ENCODE measurements around the gene TMEM178B. TPM values are rescaled to one million over a fixed set of nuclear protein-coding genes. Genes with fewer than 3 reads are reported as not detected.

TMEM178B gene
- total and polyA plus RNA-seq, 2 of the 13 experiments (the other 11 are each of a cell fraction or from before 2014, with no cell fraction given) = 0.01 to 0.02 TPM

- TF ChIP-seq GPBP1L1 (CRISPR knock-in tag; IDR thresholded peaks at IDR 0.05) = no peak
Observed at GRCh38 chr7:141377906-141378305, 304.0 kb downstream of the TMEM178B start (continued).

- DNase-seq (ENCODE audit: low spot score) = no peak
- no peaks in the 10 kb centered on the region for H3K79me2 ChIP-seq (ENCODE audit: insufficient read depth, low read length)
- no peaks in the 10 kb centered on the region for H4K20me1 ChIP-seq (ENCODE audit: insufficient read depth, low read length)
- WGBS (ENCODE audit: low lambda C conversion rate) = 10% methylated on average over 2 of the region's 2 CpGs
- no peak overlapping the region for H3K4me2 ChIP-seq (ENCODE audit: low read depth, low read length)
- no peak for ATAC-seq
- FAIRE-seq = no peak
- H3K27ac ChIP-seq (ENCODE audit: extremely low read length, insufficient read depth, low read length) = no peak overlapping the region
- no peaks in the 10 kb centered on the region for H3K27me3 ChIP-seq (ENCODE audit: control insufficient read depth in 1 of 2, insufficient read depth in 2 of 2, low read length in 2 of 2)
- H3K9me3 ChIP-seq (ENCODE audit: low read length) = no peaks in the 10 kb centered on the region
- no peak for TF ChIP-seq ZNF142 (CRISPR knock-in tag; IDR thresholded peaks at IDR 0.05)
- no peak for TF ChIP-seq ZNF3 (CRISPR knock-in tag; IDR thresholded peaks at IDR 0.05)
- TF ChIP-seq ETV6 (CRISPR knock-in tag; conservative IDR thresholded peaks at IDR 0.05) = no peak
- no peak for TF ChIP-seq HES4 (CRISPR knock-in tag; IDR thresholded peaks at IDR 0.05; ENCODE audit: borderline replicate concordance)
- TF ChIP-seq SP5 (CRISPR knock-in tag; IDR thresholded peaks at IDR 0.05; ENCODE audit: borderline replicate concordance, low read depth) = no peak
- TF ChIP-seq POGZ (CRISPR knock-in tag; IDR thresholded peaks at IDR 0.05) = no peak
- TF ChIP-seq MLLT10 (CRISPR knock-in tag; IDR thresholded peaks at IDR 0.05) = no peak
- in situ Hi-C loops (cut with HindIII; ENCODE audit: extremely low pct_ligation_motif_present, low pct_unique_long_range_greater_than_20kb) (no loop called here), intact Hi-C loops (cut with micrococcal nuclease; ENCODE audit: unreplicated experiment) (no loop called here)
- no peaks in the 10 kb centered on the region for H3K36me3 ChIP-seq (replicated peaks in 1 of 2; ENCODE audit: control insufficient read depth in 1 of 2, insufficient read depth in 2 of 2, low read length in 2 of 2)
- no peak overlapping the region for H3K4me3 ChIP-seq (replicated peaks in 1 of 3; ENCODE audit: insufficient read depth in 1 of 3, low read depth in 2 of 3, low read length in 3 of 3)
- no peaks in the 10 kb centered on the region for H3K4me1 ChIP-seq (ENCODE audit: insufficient read depth, low read length)
- no TSS peak for BruUV-seq (replicated peaks)
- no peak overlapping the region for H2AFZ ChIP-seq (ENCODE audit: low read length)
- H3K9ac ChIP-seq (ENCODE audit: insufficient read depth, low read depth, low read length) = no peak overlapping the region
- ChIA-PET POLR2A (no interaction called here), CTCF (ENCODE audit: low intra/inter-chr PET ratio, low total read pairs) (no interaction called here)
Observed at GRCh38 chr7:141378405-141378804, 304.5 kb downstream of the TMEM178B start.

Data from HepG2 (cell line).